Measurements from ENCODE around the gene ZNF600. TPM values are rescaled to one million over a fixed set of nuclear protein-coding genes. Genes with fewer than 3 reads are reported as not detected.
"Not testable (repeated sequence)": the region's sequence is repeated elsewhere in the genome, so short reads cannot be mapped to it uniquely, and the experiment has no call there.

Gene ZNF600
- total RNA-seq, 1 donor from 2014 or later = 10.7 TPM

DNA sequence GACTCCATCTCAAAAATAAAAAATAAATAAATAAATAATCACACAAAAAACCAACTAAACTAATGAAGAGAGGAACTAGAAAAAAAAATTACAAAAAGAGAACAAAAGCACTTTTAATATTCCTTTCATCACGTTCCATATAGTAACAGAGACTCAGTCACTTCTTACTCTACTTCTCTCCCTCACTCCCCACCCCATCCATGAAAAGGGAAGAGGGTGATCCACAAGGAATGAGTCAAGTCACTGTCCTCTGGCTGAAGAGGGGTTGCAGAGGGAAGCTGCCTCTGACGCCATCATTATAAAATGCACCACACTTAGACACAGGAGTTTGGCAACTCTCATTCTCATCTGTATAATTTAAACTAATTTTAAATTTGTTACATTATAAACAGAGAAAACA, 3.7 kb downstream of the ZNF600 start:
- peaks cover 20% of the 10 kb centered on the region for H3K9me3 Mint-ChIP-seq
- H3K36me3 Mint-ChIP-seq (ENCODE audit: low read depth) = peaks cover 72% of the 10 kb centered on the region

DNA sequence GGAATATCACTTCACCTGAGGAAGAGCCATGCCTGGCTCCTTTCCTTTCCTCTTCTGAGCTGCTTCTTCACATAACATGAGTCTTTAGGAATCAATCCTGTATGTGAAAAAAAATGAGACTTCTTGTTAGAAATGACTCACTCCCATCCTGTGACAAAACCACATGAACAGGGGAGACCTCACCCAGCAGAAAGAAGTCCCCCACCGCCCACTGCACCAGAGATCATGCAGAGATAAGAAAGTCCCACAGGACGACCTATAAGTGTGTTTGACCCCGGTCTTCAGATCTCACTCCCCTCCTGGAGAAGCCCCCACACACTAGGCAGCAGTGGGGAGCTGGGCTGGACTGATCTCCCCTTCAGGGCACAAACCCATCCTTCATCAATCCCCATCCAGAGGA, 7.8 kb downstream of the ZNF600 start:
- no peaks in the 10 kb centered on the region for H3K27me3 Mint-ChIP-seq
- peaks cover 88% of the 10 kb centered on the region for H3K36me3 Mint-ChIP-seq (ENCODE audit: low read depth)
- peaks cover 33% of the 10 kb centered on the region for H3K9me3 Mint-ChIP-seq
- peak; percentile 74 for DNase-seq
- intact Hi-C loops (cut with micrococcal nuclease) = no loop called here
- H3K27ac Mint-ChIP-seq = peak overlapping the region; percentile 77
- peak overlapping the region; percentile 47 for H3K4me3 Mint-ChIP-seq
- H3K4me1 Mint-ChIP-seq = peaks cover 22% of the 10 kb centered on the region

More for the DNA sequence above, 3.7 kb downstream of the ZNF600 start:
- H3K4me1 Mint-ChIP-seq = peaks cover 43% of the 10 kb centered on the region
- H3K27ac Mint-ChIP-seq, H3K27me3 Mint-ChIP-seq, H3K4me3 Mint-ChIP-seq, DNase-seq: not testable (repeated sequence)
- intact Hi-C loops (cut with micrococcal nuclease) = loop anchor here (10.0 kb wide), 1 partner anchor 142 kb away; the partner anchor contains the start of gene ZNF888

GRCh38 chr19:52756447-52756846, 30.1 kb downstream of the ZNF600 start:
- H3K4me1 Mint-ChIP-seq; H3K36me3 Mint-ChIP-seq (ENCODE audit: low read depth); H3K27ac Mint-ChIP-seq; intact Hi-C loops (cut with micrococcal nuclease); H3K4me3 Mint-ChIP-seq; H3K27me3 Mint-ChIP-seq; DNase-seq: not testable (repeated sequence)
- peaks cover 36% of the 10 kb centered on the region for H3K9me3 Mint-ChIP-seq

DNA sequence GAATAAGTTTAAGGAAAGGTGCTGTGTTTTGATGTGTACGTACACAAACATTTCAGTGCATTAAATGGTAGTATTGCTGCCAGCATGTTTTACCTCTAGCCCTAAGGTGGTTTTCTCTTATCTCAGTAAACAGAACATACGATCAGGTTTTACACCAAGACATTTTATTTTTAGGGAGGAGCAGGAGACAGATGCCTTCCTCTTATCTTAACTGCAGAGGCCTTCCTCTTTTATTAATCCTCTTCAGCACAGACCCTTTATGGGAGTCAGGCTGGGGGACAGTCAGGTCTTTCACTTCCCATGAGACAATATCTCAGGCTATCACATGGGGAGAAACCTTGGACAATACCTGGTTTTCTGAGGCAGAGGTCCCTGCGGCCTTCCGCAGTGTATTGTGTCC, 36.8 kb downstream of the ZNF600 start:
- intact Hi-C loops (cut with micrococcal nuclease) = loop anchor here (10.0 kb wide), 1 partner anchor 505 kb away; no protein-coding TSS in a partner anchor
- Mint-ChIP-seq H3K9me3 (peaks cover 24% of the 10 kb centered on the region), H3K4me1 (peaks cover 6% of the 10 kb centered on the region), H3K27me3 (no peaks in the 10 kb centered on the region), H3K4me3 (no peak overlapping the region), H3K27ac (no peak overlapping the region), H3K36me3 (ENCODE audit: low read depth) (no peaks in the 10 kb centered on the region)
- no peak for DNase-seq

DNA sequence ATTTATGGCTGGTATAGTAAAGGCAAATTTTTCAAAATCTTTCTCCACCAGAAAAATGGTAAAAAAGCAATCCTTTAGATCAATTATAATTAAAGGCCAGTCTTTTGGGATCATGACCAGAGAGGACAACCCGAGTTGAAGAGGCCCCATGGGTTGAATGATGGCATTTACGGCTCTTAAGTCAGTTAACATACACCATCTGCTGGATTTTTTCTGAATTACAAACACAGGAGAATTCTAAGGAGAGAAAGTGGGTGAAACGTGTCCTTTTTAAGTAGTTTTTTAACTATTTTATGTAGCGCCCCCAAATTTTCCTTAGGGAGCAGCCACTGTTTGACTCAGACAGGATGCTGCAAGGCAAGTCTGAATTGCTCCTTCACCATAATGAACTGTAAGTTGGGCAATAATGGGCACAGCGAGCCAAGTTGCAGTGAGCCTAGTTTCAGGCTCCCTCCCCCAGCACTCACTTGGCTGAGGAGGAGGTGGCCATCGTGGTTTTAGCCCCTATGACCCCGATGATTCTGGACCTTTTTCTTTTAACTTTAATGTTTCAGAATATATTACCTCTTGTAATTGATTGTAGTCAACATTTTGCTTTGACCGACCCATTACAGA, 38.1 kb downstream of the ZNF600 start:
- H3K4me1 Mint-ChIP-seq = peaks cover 6% of the 10 kb centered on the region
- peak; percentile 61 for DNase-seq
- intact Hi-C loops (cut with micrococcal nuclease) = loop anchor here (10.0 kb wide), 1 partner anchor 504 kb away; no protein-coding TSS in a partner anchor

DNA sequence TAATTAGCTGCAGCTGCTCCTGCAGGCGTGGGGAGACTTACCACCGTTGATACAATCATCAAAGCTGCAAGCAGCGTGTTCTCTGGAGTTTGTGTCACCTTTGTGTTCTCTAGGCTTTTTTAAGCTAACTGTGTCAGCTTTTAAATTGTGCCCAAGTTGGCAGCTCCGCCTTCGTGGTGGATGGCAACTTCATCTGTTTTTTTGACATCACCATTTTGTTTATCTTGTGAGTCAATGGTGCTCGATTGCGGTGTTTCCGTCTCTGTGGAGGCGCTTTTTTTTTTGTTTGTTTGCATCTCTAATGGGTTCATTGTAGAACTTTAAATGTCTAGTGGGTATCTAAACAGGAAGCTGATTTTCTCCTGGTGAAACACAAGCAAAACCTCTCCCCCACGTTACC, 40.7 kb downstream of the ZNF600 start:
- Mint-ChIP-seq H3K4me1 (peaks cover 22% of the 10 kb centered on the region), H3K9me3 (peaks cover 18% of the 10 kb centered on the region)
- not testable (repeated sequence) for H3K27ac Mint-ChIP-seq; H3K4me3 Mint-ChIP-seq; DNase-seq; H3K36me3 Mint-ChIP-seq (ENCODE audit: low read depth); H3K27me3 Mint-ChIP-seq
- intact Hi-C loops (cut with micrococcal nuclease) = loop anchor here (10.0 kb wide), 1 partner anchor 501 kb away; no protein-coding TSS in a partner anchor

More for the DNA sequence above, 38.1 kb downstream of the ZNF600 start:
- H3K27ac Mint-ChIP-seq = no peak overlapping the region
- no peak overlapping the region for H3K4me3 Mint-ChIP-seq
- no peaks in the 10 kb centered on the region for H3K27me3 Mint-ChIP-seq
- peaks cover 22% of the 10 kb centered on the region for H3K9me3 Mint-ChIP-seq
- H3K36me3 Mint-ChIP-seq (ENCODE audit: low read depth) = no peaks in the 10 kb centered on the region

DNA sequence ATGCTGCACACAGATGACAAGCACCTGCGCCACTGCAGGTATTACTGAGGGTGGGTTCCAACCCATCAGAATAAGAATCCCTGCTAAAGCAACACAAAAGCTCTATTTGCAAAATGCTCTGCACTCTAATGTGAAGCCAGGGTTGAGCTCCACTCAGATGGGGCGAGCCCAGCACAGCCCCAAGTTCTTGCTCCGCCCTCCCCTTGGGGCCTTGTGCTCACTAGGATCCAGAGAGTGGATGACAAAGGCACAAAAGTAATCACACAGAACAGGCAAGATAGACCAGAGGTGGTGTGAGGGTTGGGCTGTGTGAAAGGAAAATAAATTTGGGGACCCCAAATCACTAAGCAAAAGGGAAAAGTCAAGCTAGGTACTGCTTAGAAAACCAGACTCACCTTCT, 43.5 kb downstream of the ZNF600 start:
- peaks cover 3% of the 10 kb centered on the region for H3K36me3 Mint-ChIP-seq (ENCODE audit: low read depth)
- DNase-seq = no peak
- peaks cover 24% of the 10 kb centered on the region for H3K4me1 Mint-ChIP-seq
- no peak overlapping the region for H3K4me3 Mint-ChIP-seq
- no peaks in the 10 kb centered on the region for H3K27me3 Mint-ChIP-seq
- intact Hi-C loops (cut with micrococcal nuclease) = loop anchor here (10.0 kb wide), 1 partner anchor 498 kb away; no protein-coding TSS in a partner anchor
- no peak overlapping the region for H3K27ac Mint-ChIP-seq
- peaks cover 21% of the 10 kb centered on the region for H3K9me3 Mint-ChIP-seq

DNA sequence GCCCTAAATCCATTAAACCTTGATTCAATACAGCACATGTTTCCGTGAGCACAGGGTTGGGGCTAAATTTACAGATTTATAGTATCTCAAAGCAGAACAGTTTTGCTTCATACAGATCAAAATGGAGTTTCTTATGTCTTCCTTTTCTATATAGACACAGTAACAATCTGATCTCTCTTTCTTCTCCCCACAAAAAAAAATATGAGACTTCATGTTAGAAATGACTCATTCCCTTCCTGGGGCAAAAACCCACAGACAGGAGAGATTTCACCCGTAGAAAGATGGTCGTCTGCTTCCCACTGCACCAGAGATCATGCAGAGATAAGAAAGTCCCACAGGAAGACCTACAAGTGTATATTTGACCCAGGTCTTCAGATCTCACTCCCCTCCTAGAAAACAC, 44.1 kb downstream of the ZNF600 start:
- H3K27ac Mint-ChIP-seq = no peak overlapping the region

DNA sequence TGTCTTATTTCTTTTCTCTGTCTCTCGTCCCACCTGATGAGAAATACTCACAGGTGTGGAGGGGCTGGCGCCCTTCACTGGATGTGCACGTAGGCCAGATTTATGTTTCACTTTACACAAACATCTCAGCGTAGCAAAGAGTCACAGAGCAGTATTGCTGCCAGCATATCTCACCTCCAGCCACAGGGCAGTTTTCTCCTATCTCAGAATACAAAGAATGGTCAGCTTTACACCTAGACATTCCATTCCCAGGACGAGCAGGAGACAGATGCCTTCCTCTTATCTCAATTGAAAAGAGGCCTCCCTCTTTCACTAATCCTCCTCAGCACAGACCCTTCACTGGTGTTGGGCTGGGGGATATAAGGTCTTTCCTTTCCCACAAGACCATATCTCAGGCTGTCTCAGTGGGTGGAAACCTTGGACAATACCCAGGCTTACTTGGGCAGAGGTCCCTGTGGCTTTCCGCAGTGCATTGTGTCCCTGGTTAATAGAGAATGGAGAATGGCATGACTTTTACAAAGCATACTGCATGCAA, 44.6 kb downstream of the ZNF600 start:
- DNase-seq = no peak
- Mint-ChIP-seq H3K27me3 (no peaks in the 10 kb centered on the region), H3K27ac (no peak overlapping the region), H3K36me3 (ENCODE audit: low read depth) (peaks cover 3% of the 10 kb centered on the region), H3K4me3 (no peak overlapping the region), H3K9me3 (peaks cover 21% of the 10 kb centered on the region), H3K4me1 (peaks cover 24% of the 10 kb centered on the region)
- intact Hi-C loops (cut with micrococcal nuclease) = loop anchor here (10.0 kb wide), 1 partner anchor 497 kb away; no protein-coding TSS in a partner anchor

More for the DNA sequence above, 44.1 kb downstream of the ZNF600 start:
- DNase-seq = peak; percentile 61
- Mint-ChIP-seq H3K9me3 (peaks cover 21% of the 10 kb centered on the region), H3K4me1 (peaks cover 24% of the 10 kb centered on the region), H3K36me3 (ENCODE audit: low read depth) (peaks cover 3% of the 10 kb centered on the region), H3K27me3 (no peaks in the 10 kb centered on the region), H3K4me3 (no peak overlapping the region)
- intact Hi-C loops (cut with micrococcal nuclease) = loop anchor here (10.0 kb wide), 1 partner anchor 498 kb away; no protein-coding TSS in a partner anchor

DNA sequence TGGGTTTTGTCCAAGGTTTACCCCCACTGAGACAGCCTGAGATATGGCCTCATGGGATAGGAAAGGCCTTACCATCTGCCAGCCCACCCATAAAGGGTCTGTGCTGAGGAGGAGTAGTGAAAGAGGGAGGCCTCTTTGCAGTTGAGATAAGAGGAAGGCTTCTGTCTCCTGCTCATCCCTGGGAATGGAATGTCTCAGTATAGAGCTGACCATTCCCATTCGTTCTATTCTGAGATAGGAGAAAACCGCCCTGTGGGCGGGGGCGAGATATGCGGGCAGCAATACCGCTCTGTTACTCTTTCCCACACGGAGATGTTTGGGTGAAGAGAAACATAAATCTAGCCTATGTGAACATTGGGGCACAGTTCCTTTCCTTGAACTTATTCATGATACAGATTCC, 45.2 kb downstream of the ZNF600 start:
- not testable (repeated sequence) for H3K4me3 Mint-ChIP-seq; H3K27ac Mint-ChIP-seq; H3K27me3 Mint-ChIP-seq; H3K36me3 Mint-ChIP-seq (ENCODE audit: low read depth); DNase-seq
- H3K9me3 Mint-ChIP-seq = peaks cover 21% of the 10 kb centered on the region
- peaks cover 23% of the 10 kb centered on the region for H3K4me1 Mint-ChIP-seq
- intact Hi-C loops (cut with micrococcal nuclease) = loop anchor here (10.0 kb wide), 1 partner anchor 497 kb away; no protein-coding TSS in a partner anchor

- peaks cover 7% of the 10 kb centered on the region for H3K36me3 Mint-ChIP-seq (ENCODE audit: low read depth)
- no peak overlapping the region for H3K27ac Mint-ChIP-seq
- no peak for DNase-seq
- H3K4me3 Mint-ChIP-seq = no peak overlapping the region
- H3K27me3 Mint-ChIP-seq = no peaks in the 10 kb centered on the region
- H3K4me1 Mint-ChIP-seq = peaks cover 24% of the 10 kb centered on the region
- peaks cover 15% of the 10 kb centered on the region for H3K9me3 Mint-ChIP-seq
- intact Hi-C loops (cut with micrococcal nuclease) = loop anchor here (5.0 to 10.0 kb wide), 4 partner anchors 48 to 225 kb away; partner anchors contain the start of genes ZNF600, ZNF808 and ZNF816
Observed at GRCh38 chr19:52739576-52739975, 47.0 kb downstream of the ZNF600 start.

- DNase-seq = peak; percentile 64
- intact Hi-C loops (cut with micrococcal nuclease) = loop anchor here (1.0 to 10.0 kb wide), 10 partner anchors 45 to 598 kb away; partner anchors contain the start of genes ZNF320, ZNF347, ZNF600 and ZNF808
- no peaks in the 10 kb centered on the region for H3K27me3 Mint-ChIP-seq
- peak overlapping the region; percentile 88 for H3K27ac Mint-ChIP-seq
- H3K9me3 Mint-ChIP-seq = peaks cover 10% of the 10 kb centered on the region
- peak overlapping the region; percentile 92 for H3K4me3 Mint-ChIP-seq
- H3K4me1 Mint-ChIP-seq = peaks cover 21% of the 10 kb centered on the region
- H3K36me3 Mint-ChIP-seq (ENCODE audit: low read depth) = peaks cover 28% of the 10 kb centered on the region
Observed at GRCh38 chr19:52735734-52736133, 50.9 kb downstream of the ZNF600 start.

GRCh38 chr19:52734893-52735661, 51.5 kb downstream of the ZNF600 start, which contains the start of gene ZNF611:
Gene ZNF611, minus strand, starts transcription at chr19:52735044. Its CDS starts 19,150 bp downstream, at chr19:52715894.
- peak within 1 kb of the TSS; percentile 88 for H3K27ac Mint-ChIP-seq
- DNase-seq = peak; percentile 100
- H3K9me3 Mint-ChIP-seq = peaks cover 3% of the 10 kb centered on the region
- H3K27me3 Mint-ChIP-seq = no peaks in the 10 kb centered on the region
- peaks cover 19% of the 10 kb centered on the region for H3K4me1 Mint-ChIP-seq
- peaks cover 31% of the 10 kb centered on the region for H3K36me3 Mint-ChIP-seq (ENCODE audit: low read depth)
- peak within 1 kb of the TSS; percentile 92 for H3K4me3 Mint-ChIP-seq
- intact Hi-C loops (cut with micrococcal nuclease) = loop anchor here (1.0 to 10.0 kb wide), 10 partner anchors 45 to 598 kb away; partner anchors contain the start of genes ZNF320, ZNF347, ZNF600 and ZNF808

Measured in activated CD4-positive, alpha-beta T cell treated with anti-CD3 and anti-CD28 coated beads, Interleukin-2, amount 10 ng/mL, durations not matched to agents 24 days and 14 days (primary cell).